HUES6 (cell line): ENCODE measurements around the gene CTBP1.

Experiments used
- H3K27ac ChIP-seq: 2 replicates; pipeline ENCODE4 v1.7.0; 2013; ENCODE audit warnings: low read depth, mild to moderate bottlenecking, low read length, inconsistent platforms
- H3K27me3 ChIP-seq: 2 replicates; pipeline ENCODE4 v1.6.1; 2013; ENCODE audit warnings: low read length; ENCODE audit not compliant: control insufficient read depth, insufficient read depth
- H3K36me3 ChIP-seq: 2 replicates; pipeline ENCODE4 v1.6.1; 2013; ENCODE audit warnings: low read length; ENCODE audit not compliant: control insufficient read depth, insufficient read depth
- H3K4me1 ChIP-seq: 2 replicates; pipeline ENCODE4 v1.6.1; 2013; ENCODE audit warnings: low read length; ENCODE audit not compliant: control insufficient read depth, insufficient read depth
- H3K4me3 ChIP-seq: 2 replicates; pipeline ENCODE4 v1.5.1; 2013; ENCODE audit warnings: low read depth, low read length
- H3K9ac ChIP-seq: one replicate; pipeline ENCODE4 v1.6.1; 2013; ENCODE audit warnings: mild to moderate bottlenecking, low read length
- H3K9me3 ChIP-seq: 2 replicates; pipeline ENCODE4 v1.6.1; 2013; ENCODE audit warnings: low read depth, low read length; ENCODE audit not compliant: control insufficient read depth, insufficient read depth

CTBP1 gene

DNA sequence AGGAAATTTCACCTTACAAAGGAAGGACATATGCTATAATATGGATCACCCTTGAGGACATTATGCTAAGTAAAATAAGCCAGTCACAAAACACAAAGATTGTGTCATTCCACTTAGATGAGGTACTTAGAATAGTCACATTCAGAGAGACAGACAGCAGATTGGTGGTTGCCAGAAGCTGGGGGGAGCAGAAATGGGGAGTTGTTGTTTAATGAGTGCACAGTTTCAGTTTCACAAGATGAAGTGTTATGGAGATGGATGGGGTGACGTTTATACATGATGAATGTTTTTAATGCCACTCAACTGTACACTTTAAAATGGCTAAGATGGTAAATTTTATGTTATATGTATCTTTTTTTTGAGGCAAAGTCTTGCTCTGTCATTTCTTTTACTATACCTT, 61.7 kb downstream of the CTBP1 start:
- Histone ChIP-seq H3K4me1 (no peaks in the 10 kb centered on the region), H3K27ac (no peak overlapping the region), H3K27me3 (no peaks in the 10 kb centered on the region), H3K9ac (no peak overlapping the region), H3K4me3 (no peak overlapping the region), H3K36me3 (no peaks in the 10 kb centered on the region), H3K9me3 (no peaks in the 10 kb centered on the region)

DNA sequence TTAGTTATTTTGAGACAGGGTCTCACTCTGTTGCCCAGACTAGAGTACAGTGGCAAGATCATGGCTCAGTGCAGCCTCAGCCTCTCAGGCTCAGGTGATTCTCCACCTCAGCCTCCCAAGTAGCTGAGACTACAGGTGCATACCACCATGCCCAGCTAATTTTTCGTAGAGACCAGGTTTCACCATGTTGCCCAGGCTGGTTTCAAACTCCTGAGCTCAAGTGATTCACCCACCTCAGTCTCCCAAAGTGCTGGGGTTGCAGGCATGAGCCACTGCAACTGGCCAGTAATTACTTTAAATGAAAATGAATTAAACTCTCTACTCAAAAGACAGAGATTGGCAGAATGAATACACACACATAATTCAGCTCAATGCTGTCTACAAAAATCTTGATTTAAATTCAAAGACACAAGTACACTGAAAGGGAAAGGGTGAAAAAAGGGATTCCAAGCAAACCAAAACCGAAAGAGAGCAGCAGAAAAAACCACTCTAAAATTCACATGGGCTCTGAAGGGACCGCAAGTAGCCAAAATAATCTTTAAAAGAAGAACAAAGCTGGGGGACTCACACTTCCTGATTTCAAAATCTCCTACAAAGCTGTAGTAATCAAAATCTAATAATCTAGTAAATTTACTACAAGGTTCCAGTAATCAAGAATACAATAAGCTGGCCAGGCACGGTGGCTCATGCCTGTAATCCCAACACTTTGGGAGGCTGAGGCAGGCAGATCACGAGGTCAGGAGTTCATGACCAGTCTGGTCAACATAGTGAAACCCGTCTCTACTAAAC, 64.8 kb downstream of the CTBP1 start:
- H3K9ac ChIP-seq: no peak overlapping the region
- H3K27ac ChIP-seq: no peak overlapping the region
- H3K27me3 ChIP-seq: no peaks in the 10 kb centered on the region; the same call in 1 of the 2 replicates
- H3K9me3 ChIP-seq: peaks cover 15% of the 10 kb centered on the region
- no peaks in the 10 kb centered on the region for H3K36me3 ChIP-seq
- H3K4me1 ChIP-seq: no peaks in the 10 kb centered on the region
- H3K4me3 ChIP-seq: no peak overlapping the region

DNA sequence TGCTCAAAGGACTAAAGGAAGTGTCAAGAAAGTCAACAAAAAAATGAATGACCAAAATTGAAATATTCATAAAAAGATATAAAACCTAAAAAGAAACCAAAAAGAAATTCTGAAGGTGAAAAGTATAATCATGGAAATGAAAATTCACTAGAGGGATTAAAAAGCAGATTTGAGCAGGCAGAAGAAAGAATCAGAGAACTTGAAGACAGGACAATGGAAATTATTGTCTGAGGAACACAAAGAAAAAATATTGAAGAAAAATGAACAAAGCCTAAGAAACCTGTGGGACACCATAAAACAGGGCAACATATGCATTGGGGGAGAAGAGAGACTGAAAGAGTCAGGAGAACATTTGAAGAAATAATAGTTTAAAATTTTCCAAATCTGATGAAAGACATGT, 66.6 kb downstream of the CTBP1 start:
- H3K27me3 ChIP-seq: peaks cover 5% of the 10 kb centered on the region; the same call in 1 of the 2 replicates
- peaks cover 15% of the 10 kb centered on the region for H3K9me3 ChIP-seq
- no peak overlapping the region for H3K27ac ChIP-seq
- H3K4me1 ChIP-seq: no peaks in the 10 kb centered on the region
- H3K4me3 ChIP-seq: no peak overlapping the region
- no peak overlapping the region for H3K9ac ChIP-seq
- no peaks in the 10 kb centered on the region for H3K36me3 ChIP-seq

DNA sequence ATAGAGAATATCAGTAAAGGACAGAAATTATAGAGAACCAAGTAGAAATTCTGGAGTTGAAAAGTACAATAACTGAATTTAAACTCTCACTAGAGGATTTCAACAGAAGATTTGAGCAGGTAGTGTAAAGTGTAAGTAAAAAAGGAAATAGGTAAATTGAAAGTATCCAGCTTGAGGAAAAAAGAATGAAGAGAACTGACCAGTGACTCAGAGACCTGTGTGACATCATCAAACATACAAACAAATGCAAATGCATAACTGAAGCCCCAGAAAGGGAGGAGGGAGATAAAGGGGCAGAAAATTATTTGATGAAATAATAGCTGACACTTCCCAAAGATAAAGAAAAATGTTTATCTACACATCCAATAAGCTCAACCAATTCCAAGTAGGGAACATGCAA, 68.3 kb downstream of the CTBP1 start:
- H3K4me3 ChIP-seq: no peak overlapping the region
- peaks cover 15% of the 10 kb centered on the region for H3K9me3 ChIP-seq
- H3K27ac ChIP-seq: no peak overlapping the region
- no peaks in the 10 kb centered on the region for H3K36me3 ChIP-seq
- no peak overlapping the region for H3K9ac ChIP-seq
- H3K4me1 ChIP-seq: no peaks in the 10 kb centered on the region
- H3K27me3 ChIP-seq: peaks cover 6% of the 10 kb centered on the region

DNA sequence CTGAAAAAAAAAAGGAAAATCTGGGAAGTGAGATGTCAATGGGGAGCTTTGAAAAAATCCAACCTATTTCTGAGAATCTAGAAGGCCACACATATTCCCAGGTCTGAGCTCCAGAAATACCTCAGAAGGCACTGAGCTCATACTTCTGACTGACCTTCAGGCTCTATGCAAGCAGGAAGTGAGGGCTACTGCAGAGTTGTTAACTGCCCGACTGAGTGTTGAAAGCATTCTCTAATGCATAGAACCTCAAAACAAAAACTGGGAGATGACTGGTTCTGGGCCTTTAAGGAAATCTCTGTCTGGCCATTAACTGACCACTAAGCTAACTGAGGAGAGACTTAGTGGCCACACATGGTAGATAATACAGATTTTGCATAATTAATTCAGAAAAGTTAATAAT, 69.0 kb downstream of the CTBP1 start:
- Histone ChIP-seq H3K9ac (no peak overlapping the region), H3K4me3 (no peak overlapping the region), H3K27me3 (peaks cover 10% of the 10 kb centered on the region), H3K4me1 (no peaks in the 10 kb centered on the region), H3K36me3 (no peaks in the 10 kb centered on the region), H3K9me3 (peaks cover 15% of the 10 kb centered on the region), H3K27ac (no peak overlapping the region)

DNA sequence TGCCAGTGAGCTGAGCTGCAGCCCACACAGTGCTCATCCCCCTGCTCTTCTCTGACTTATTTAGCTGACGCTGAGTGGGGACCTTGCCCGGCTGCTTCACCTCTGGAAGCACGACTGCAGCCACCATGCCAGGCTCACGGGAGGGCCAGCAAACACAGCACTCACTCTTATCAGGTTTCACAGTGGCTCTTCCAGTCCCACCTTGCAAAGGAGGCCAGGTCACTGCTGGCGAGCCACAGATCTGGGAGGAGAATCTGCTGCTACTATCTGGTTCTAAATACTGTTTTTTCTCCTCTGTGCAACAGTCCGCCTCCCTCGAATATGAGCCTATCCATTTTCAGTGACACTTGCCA, 69.9 kb downstream of the CTBP1 start:
- Histone ChIP-seq H3K4me1 (no peaks in the 10 kb centered on the region), H3K4me3 (no peak overlapping the region), H3K27me3 (peaks cover 17% of the 10 kb centered on the region), H3K9ac (no peak overlapping the region), H3K36me3 (no peaks in the 10 kb centered on the region), H3K27ac (no peak overlapping the region), H3K9me3 (peaks cover 15% of the 10 kb centered on the region)

DNA sequence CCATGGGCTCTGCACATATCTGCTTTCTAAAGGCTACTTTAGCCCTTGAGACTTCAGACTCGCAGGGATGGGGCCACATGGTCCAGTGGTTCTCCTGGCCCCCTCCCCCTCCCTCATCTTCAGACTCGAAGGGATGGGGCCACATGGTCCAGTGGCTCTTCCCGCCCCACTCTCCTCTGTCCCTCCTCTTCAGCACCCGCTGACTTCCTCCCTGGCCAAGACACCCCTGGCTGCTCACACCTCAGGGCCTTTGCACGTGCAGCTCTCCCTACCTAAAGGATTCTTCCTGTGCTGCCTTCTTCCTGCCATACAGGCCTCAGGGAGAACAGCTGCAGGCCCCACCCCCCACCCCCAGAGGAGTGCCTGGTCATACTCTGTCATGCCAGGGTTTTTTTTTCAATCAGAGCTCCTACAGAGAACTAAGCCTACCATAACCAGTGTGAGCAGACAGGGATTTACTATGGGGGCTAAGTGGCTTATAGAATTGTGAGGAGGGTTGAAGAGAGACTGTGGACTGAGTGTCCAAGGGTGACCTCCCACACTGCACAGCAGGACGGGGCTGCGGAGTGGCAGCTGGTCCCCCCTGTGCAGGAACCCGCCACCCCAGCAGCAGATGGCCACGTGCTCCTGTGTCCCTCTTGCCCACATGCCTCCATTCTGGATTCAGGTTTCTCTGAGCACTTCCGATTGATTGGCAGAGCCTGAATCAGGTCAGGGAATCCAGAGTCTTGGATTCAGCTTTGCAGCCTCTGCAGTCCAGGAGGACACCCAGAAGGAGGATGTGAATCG, 70.4 kb downstream of the CTBP1 start:
- H3K27ac ChIP-seq: no peak overlapping the region
- peaks cover 23% of the 10 kb centered on the region for H3K27me3 ChIP-seq
- H3K4me1 ChIP-seq: no peaks in the 10 kb centered on the region
- H3K36me3 ChIP-seq: no peaks in the 10 kb centered on the region
- peaks cover 15% of the 10 kb centered on the region for H3K9me3 ChIP-seq
- H3K4me3 ChIP-seq: no peak overlapping the region
- H3K9ac ChIP-seq: no peak overlapping the region

DNA sequence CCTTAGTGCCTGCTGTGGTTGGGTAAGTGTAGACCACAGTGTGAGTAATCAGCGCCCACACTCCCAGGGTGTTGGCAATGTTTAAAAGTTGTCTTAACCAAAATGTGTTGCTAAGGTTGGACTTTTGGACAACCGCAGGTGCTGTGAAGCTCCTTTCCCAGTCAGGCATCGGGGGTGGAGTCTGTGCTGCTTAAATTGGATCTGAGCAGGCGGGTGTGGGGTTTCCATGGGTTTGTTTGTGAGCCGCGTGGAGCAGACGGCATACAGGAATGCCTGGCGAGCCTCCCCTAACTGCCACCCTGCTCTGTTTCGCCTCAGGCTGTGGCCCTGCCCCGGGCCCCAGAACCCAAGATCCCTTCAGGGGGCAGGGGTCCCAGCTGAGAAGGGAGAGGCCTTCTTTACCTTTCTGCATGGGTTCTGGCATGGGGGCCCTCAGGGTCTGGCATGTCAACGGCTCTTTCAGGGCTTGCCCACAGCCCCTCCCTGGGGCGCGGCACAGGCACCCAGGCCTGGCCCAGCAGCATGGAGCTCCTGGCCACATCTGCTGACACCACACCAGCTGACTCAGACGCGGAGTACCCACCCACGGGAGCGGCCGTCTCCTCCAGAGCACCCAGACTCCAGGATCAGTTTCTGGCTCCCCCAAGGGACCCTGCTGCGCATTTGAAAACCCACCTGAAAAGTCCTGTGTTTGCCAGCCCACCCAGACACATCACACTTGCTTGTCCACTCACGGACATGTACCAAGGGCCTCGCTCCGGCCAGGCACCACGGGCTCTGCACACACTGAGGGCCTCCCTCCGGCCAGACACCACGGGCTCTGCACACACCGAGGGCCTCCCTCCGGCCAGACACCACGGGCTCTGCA, 71.4 kb downstream of the CTBP1 start:
- no peaks in the 10 kb centered on the region for H3K36me3 ChIP-seq
- no peak overlapping the region for H3K27ac ChIP-seq
- peaks cover 32% of the 10 kb centered on the region for H3K27me3 ChIP-seq
- H3K9ac ChIP-seq: no peak overlapping the region
- no peak overlapping the region for H3K4me3 ChIP-seq
- peaks cover 5% of the 10 kb centered on the region; the same call in 1 of the 2 replicates for H3K4me1 ChIP-seq
- H3K9me3 ChIP-seq: peaks cover 15% of the 10 kb centered on the region

DNA sequence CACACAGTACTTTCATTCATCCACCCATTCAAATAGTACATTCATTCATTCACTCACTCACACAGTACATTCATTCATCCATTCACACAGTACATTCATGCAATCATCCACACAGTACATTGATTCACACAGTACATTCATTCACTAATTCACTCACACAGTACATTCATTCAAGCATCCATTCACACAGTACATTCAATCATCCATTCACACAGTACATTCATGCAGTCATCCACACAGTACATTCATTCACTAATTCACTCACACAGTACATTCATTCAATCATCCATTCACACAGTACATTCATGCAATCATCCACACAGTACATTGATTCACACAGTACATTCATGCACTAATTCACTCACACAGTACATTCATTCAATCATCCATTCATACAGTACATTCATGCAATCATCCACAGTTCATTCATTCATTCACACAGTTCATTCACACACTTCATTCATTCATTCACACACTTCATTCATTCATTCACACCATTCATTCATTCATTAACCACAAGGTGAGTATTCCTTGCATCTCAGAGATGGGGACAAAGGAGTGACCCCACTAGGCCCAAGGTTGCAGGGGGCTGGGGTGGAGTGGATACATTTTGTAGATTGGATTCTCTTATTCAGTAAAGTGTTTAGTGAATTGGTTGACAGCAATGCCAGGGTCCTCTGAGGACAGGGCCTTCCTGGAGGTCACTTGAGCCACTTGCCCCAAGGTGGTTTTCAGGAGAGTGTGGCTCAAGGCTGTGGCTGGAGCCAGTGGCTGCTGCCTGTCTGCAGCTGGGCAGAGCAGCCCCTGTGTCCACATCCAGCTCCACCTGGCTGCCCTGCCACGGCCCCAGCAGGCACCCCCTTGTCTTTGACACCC, 72.3 kb downstream of the CTBP1 start:
- peaks cover 5% of the 10 kb centered on the region; the same call in 1 of the 2 replicates for H3K4me1 ChIP-seq

DNA sequence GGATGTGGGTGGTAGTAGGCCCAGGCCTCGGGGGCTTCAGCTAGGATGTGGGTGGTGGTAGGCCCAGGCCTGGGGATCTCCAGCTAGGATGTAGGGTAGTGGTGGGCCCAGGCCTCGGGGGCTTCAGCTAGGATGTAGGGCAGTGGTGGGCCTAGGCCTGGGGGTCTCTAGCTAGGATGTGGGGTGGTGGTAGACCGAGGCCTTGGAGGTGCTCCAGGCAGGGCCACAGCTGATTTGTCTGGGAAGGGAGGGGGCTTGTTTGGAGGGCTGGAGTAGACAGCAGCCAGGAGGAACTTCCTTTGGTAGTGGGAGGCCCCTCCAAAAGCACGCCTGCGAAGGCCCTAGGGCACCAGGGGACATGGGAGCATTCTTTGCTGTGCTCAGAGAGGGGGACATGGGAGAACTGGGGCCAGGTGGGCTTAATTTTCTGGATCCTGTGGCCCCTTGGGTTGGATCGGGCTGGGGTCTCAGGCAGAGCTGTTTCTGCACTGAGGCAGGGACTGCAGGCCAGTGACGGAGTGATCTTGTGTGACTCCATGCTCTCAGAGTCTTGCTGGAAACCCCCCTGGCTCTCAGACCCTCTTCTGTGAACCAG, 73.2 kb downstream of the CTBP1 start:
- Histone ChIP-seq H3K27me3 (peaks cover 50% of the 10 kb centered on the region), H3K4me1 (peaks cover 5% of the 10 kb centered on the region; the same call in 1 of the 2 replicates), H3K36me3 (no peaks in the 10 kb centered on the region), H3K9ac (no peak overlapping the region), H3K27ac (no peak overlapping the region), H3K4me3 (no peak overlapping the region), H3K9me3 (peaks cover 9% of the 10 kb centered on the region)

More for the DNA sequence above, 72.3 kb downstream of the CTBP1 start:
- no peak overlapping the region for H3K27ac ChIP-seq
- peaks cover 41% of the 10 kb centered on the region for H3K27me3 ChIP-seq
- H3K9me3 ChIP-seq: peaks cover 15% of the 10 kb centered on the region
- no peak overlapping the region for H3K4me3 ChIP-seq
- H3K36me3 ChIP-seq: no peaks in the 10 kb centered on the region
- no peak overlapping the region for H3K9ac ChIP-seq
